LNCAP (cell line): ENCODE measurements around the gene TRAPPC12.

Experiments
- TF ChIP-seq, protein P1 (sequence below): fragments of 450-650 bp; IDR thresholded peaks from 2 replicates; pipeline ENCODE4 v1.5.1; 2017; ENCODE audit warnings: mild to moderate bottlenecking

Gene TRAPPC12

DNA sequence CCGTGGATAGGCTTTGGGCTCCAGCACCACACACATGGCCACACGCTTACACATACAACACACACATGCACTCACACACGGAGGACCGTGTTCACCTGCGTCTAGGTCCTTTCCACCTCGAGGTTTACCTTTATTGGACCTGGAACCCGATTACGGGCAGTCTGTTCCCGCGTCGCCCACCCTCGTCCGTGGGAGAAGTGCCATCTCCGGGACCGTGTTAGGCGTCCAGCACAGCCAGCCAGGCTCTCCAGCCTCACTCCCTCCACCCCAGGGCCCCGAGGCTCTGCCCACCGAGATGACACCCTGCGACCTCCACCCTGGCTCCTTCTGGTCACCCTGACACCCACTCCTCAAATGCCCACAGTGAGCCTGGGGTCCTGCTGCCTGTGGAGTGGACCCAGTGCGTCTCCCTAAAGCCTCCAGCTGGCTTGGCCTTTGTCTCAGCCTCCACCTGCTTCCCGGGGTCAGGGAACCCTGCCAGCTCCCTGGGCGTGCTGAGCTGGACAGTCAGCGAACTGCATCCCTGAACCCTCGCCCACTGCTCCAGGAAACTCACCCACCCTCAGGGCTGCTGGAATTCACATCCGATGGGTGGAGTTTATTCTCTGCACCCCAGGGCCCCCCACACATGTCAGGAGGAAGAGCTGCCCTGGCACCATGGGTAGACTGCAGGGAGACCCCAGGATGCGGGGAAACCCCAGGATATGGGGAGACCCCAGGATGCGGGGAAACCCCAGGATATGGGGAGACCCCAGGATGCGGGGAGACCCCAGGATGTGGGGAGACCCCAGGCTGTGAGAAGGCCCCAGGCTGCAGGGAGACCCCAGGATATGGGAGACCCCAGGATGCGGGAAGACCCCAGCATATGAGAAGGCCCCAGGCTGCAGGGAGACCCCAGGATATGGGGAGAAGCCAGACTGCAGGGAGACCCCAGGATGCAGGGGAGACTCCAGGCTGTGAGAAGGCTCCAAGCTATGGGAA lies 106.8 kb downstream of the TRAPPC12 start:
- TF ChIP-seq, protein P1, sequence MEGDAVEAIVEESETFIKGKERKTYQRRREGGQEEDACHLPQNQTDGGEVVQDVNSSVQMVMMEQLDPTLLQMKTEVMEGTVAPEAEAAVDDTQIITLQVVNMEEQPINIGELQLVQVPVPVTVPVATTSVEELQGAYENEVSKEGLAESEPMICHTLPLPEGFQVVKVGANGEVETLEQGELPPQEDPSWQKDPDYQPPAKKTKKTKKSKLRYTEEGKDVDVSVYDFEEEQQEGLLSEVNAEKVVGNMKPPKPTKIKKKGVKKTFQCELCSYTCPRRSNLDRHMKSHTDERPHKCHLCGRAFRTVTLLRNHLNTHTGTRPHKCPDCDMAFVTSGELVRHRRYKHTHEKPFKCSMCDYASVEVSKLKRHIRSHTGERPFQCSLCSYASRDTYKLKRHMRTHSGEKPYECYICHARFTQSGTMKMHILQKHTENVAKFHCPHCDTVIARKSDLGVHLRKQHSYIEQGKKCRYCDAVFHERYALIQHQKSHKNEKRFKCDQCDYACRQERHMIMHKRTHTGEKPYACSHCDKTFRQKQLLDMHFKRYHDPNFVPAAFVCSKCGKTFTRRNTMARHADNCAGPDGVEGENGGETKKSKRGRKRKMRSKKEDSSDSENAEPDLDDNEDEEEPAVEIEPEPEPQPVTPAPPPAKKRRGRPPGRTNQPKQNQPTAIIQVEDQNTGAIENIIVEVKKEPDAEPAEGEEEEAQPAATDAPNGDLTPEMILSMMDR: no peak

DNA sequence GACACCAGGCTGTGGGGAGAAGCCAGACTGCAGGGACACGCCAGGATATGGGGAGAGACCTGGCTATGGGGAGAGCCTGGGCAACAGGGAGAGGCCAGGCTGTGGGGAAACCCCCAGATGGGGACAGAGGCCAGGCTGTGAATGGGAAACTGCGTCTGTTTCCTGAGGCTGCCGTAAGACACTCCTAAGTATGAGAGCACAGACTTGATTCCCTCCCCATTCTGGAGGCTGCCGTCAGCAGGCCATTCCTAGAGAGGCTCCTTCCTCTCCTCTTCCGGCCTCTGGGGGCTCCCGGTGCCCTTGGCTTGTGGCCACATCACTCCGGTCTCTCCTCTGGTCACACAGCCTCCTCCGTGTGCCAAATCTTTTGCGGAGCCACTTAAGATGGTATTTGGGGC lies 107.5 kb downstream of the TRAPPC12 start:
- TF ChIP-seq, protein P1: no peak

DNA sequence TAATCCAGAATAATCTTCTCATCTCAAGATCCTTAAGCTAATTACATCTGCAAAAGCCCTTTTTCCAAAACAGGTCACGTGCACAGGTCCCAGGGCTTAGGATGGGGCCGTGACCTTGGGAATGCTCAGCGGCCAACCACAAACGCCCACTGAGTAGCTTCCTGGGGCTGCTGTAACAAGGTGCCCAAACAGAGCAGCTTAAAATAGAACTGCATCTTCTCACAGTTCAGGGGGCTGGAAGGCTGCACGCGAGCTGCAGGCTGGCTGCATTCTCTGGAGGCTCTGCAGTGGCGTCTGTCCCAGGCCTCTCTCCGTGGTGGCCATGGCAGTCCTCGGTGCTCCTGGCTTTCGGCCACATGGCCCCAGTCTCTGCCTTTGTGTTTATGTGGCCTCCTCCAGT lies 107.9 kb downstream of the TRAPPC12 start:
- TF ChIP-seq, protein P1: no peak

DNA sequence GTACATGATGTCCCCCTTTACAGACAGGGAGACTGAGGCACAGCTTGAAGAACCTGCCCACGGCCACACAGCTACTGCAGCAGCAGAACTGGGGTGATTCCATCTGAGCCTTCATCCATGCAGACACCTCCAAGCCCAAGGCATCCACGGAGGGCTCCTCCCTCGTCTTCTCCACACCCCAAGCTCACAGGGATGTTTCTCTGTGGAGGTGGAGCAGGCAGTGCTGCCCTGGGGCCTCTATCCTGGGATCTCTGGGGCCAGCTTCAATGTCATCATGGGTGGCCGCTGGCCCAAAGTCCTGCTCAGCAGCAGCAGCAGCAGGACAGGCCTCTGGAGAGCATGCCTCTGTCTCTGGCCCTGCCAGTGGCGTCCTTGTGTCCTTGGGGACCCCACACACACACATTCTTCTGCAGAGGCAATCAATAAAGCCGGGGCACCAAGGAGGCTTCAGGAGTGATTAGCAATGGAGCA lies 108.6 kb downstream of the TRAPPC12 start:
- TF ChIP-seq, protein P1: no peak

DNA sequence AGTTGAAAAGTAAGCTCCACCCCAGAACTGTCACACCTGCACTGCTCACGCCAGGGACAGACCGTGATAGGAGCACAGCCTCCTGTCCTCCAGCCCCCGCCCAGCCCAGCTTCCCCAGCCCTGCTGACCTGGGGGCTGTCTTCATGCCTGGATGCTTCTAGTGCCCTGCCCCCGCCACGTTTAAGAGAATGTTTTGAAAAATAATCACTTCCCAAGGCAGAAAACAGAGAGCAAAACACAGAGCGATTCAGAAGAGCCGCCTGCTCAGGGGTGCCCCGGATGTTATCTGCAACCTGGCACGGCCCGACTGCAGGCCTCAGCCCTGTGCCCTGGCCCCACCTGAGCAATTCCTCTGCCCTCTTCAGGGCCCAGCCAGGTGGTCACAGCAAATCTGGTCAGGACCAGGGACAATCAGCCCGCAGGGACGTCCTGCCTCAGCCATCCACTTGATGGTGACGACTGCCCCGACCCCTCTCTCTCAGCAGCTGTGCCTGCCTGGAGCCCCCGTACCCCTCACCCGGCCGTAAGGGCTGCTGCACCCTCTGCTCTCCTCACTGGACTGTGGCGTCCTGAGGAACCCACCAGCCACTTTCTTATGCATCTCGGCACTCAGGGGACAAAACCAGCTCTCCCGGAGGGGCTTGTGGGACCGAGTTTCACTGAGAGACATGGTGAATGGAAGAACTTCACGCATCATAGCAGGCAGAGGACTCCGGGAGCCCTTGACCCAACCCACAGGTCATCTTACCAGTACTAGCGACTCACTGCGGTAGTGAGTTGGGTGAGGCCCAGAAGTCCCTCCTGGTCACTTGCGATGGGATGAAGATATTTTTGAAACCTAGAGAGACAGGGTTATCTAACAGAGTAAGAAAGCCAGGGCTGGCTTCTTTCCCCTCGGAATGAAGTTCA lies 109.6 kb downstream of the TRAPPC12 start:
- TF ChIP-seq, protein P1: no peak

DNA sequence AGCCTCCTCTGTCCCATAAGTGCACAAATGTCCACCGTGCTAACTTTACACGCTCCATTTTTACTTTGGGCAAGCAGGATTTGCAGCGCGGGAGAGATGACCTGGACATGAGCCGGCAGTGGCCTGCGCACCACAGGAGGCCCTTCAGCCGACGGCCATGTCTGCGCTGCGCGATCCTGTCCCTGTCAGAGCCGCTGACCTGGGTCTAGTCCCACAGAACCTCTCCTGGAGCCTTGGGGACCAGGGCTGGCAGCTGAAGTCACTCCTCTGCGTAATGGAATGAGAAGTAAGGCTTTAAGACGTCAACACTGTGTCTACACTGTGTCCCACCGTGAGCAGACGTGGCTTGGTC lies 110.2 kb downstream of the TRAPPC12 start:
- TF ChIP-seq, protein P1: no peak
